Measurements from ENCODE around the gene ZNF302.
A peak's percentile ranks its signal among the peaks of the same experiment; 100 is the strongest.
"Not testable (repeated sequence)": the region's sequence is repeated elsewhere in the genome, so short reads cannot be mapped to it uniquely, and the experiment has no call there.

The ZNF302 gene

DNA sequence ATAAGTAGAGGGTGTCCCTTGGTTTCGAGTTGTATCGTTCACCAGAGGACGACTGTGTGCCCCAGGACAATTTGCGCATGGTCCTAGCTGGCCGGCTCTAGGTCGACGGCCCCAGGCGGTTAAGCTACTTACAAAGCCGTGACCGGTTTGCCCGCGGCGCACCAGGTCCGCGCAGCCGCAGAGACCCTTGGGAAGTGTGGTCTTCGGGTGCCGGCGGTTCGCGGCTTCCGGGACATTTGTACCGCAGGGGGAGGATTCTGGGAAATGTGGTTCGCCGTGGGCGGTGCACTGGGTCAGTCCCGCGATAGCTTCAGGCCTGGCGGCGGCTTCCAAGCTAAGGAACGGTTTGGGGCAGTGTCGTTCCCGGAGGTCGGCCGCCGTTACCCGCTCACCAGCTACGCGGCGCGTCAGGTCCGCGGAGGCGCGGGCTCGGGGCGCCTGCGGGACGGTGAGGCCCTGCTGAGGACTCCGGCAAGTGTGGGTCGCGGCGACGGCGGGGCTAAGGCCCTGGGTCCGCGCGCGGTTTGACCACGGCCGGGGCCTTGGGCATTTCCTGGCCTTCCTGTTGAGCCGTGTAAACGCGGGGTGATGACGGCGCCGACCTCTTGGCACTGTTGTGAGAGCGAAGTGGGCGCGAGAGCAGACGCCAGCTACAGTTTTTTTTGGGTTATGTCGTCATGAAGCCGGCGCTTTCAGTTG, at the start of gene ZNF302:
ZNF302 (plus strand) TSS at position 293 of the 699 bp plus-strand sequence. CDS start 1,127 bp downstream, outside the sequence.
- DNase-seq, result peak; percentile 92

GRCh38 chr19:34633802-34634201, 43.7 kb upstream of the ZNF302 start:
- no peak for DNase-seq

- DNase-seq, result peak; percentile 16
These were observed 37.9 kb upstream of the ZNF302 start for GRCh38 chr19:34639491-34640085.

GRCh38 chr19:34642241-34642640, 35.2 kb upstream of the ZNF302 start:
- no peak for DNase-seq

DNA sequence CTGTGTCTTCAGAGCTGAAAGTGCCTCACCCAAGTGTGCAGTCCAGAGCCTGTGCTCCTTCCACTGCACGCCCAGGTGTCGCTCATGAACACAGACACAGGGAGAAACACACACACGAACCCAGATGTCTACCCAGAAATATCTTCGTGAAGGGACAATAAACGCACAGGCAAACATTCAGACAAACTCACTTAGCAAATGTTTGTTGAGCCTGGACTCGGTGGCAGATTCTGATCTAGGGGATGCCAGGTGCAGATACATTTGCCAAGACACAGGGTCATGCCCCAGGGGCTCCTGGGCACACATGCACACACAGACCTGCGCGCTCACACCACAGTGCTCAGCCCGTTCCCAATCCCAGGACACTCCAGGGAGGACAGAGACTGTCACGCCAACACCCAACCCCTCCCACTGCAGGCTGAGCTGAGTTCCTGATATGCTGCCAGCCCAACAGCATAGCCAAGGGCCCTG, 32.5 kb upstream of the ZNF302 start:
- DNase-seq, result no peak

GRCh38 chr19:34645551-34645950, 31.9 kb upstream of the ZNF302 start:
- no peak for DNase-seq

GRCh38 chr19:34649886-34650543, 27.5 kb upstream of the ZNF302 start:
- DNase-seq, result no peak

- DNase-seq, result no peak
These were observed 25.7 kb upstream of the ZNF302 start for GRCh38 chr19:34651747-34652146.

GRCh38 chr19:34654796-34655195, 22.7 kb upstream of the ZNF302 start:
- no peak for DNase-seq

- no peak for DNase-seq
These were observed 21.8 kb upstream of the ZNF302 start for GRCh38 chr19:34655651-34656050.

DNA sequence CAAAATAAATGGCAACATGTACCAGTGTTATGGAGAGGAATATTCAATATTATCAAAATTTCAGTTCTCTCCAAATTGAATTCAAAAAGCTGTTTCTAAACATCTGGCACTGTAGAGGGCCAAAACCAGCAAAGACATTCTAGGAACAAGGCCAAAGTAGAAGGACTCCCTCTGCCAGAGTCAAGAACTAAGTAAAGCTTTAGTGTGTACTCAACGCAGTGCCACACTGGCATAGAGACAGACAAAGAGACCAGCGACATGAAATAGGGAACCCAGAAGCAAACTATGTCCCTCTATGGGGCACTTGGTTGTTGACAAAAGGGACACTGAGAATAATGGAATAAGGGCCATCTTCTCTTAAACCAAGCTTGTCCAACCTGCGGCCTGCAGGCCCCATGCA, 16.1 kb upstream of the ZNF302 start:
- DNase-seq, result no peak

DNA sequence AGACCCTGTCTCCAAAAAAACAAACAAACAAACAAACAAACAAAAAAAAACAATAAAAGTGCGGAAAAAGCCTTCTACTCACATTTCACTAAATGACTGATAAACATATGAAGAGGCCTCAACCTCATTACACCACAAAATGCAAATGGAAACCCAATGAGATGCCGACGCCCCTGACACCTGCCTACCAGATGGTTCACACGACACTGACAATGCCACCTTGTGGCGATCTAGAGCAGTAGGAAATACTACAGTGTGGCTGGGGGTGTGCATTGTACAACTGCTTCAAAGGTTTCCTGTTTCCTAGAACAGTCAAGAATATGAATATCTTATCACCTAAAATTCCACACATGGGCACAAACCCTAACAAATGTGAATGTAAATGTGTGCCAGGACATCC, 14.6 kb upstream of the ZNF302 start:
- DNase-seq, result no peak

DNA sequence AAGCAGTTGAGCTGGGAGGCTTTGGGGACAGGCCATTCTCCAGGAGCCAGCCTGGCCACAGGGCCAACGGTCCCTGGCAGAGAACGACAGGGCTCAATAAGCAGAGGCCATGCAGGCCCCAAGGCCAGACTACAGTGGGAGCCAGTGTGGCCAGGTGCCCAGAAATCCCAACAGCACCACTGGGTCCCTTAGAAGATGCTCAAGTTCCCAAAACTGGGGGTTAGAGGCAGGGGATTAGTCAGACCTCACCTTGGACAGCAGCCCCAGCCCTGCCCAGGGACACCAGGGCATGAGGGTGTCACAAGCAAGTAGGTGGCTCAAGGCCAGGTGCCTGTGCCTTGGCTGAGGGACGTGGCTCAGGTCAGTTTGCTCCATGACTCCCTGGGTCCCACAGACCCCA, 13.3 kb upstream of the ZNF302 start:
- no peak for DNase-seq

DNA sequence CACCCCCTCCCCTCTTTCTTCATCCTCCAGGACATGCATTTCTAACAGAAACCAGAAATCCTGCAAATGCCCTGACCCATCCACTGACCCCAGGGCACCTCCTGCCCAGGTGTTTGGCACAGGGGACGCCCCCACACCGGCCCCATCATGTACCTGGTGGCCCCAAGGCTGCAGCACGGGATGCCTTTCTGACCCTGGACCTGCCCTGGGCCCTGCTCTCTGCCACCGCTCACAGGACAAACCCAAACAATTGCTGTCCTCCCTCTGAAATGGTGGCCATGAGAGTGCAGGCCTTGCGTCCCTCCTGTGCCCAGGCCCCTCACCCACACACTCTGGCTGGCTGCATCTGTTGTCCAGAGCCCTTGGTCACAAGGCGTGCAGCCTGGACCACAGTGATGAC, 12.6 kb upstream of the ZNF302 start:
- no peak for DNase-seq

GRCh38 chr19:34665275-34665674, 12.2 kb upstream of the ZNF302 start:
- not testable (repeated sequence) for DNase-seq

DNA sequence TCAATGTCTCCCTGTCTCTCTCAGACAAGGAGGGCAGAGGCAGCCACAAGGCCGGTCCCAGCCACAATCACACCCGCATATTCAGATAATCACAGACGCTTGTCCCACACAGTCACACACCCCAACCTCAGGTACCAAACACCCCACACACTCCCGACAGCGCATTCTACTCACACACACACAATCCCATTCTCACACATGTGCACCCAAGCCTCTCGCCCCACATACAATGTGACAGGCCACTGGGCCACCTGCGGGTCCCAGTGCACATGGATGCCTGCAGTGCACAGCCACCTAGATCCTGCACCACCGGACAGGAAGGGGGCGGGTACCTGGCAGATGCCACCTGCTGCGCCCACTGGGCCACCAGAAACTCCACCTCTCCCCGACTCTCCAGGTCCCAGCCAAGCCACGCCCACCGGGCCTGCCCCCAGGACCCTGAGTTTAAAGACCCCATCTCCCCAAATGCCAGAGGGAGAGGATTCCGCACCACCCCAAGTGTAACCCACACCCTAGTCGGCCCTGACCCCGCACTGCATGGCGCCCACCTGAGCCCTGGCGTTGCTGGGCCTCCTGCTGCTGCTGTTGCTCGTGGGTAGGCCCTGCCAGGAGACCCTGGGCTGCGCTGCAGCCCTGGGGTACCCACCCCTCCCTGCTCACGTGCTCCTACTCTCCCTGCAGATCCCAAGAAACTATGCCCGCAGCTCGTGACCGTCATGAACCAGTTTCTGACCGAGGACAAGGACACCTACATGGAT, 11.1 kb upstream of the ZNF302 start:
- DNase-seq, result no peak

GRCh38 chr19:34666958-34667265, 10.6 kb upstream of the ZNF302 start:
- DNase-seq, result no peak

DNA sequence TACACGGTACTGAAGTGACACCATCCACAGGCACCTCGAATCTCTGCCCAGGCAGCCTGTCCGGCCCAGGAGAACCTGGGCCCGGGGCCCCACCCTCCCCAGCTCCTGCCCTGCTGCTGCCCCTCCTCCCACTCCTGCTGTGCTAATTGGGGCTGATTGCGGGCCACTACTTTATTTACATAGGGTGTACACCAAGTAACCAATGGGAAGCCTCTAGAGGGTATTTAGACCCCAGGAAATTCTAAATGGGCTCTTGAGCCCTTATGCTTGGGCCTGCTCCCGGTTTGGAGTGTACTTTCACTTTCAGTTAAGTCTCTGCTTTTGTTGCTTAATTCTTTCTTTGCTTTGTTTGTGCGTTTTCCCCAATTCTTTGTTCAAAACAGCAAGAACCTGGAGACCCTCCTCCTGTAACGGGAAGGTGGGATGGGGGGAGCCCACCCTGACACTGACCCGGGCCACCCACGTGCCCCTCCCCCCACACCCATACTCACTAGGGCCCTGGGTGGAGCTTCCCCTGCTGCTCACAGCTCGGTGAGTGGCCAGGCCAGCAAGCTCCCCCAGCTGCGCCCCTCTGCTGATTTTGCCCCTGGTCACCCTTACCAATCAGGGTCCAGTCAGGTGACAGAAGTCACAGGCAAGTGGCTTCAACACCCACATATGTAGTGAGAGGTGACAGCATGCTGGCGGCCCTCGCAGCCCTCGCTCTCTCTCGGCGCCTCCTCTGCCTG, 10.0 kb upstream of the ZNF302 start:
- no peak for DNase-seq

GRCh38 chr19:34668077-34668689, 9.3 kb upstream of the ZNF302 start:
- not testable (repeated sequence) for DNase-seq

- DNase-seq, result not testable (repeated sequence)
These were observed 8.8 kb upstream of the ZNF302 start for GRCh38 chr19:34668690-34669089.

- DNase-seq, result no peak
These were observed 8.2 kb upstream of the ZNF302 start for GRCh38 chr19:34669305-34669704.

DNA sequence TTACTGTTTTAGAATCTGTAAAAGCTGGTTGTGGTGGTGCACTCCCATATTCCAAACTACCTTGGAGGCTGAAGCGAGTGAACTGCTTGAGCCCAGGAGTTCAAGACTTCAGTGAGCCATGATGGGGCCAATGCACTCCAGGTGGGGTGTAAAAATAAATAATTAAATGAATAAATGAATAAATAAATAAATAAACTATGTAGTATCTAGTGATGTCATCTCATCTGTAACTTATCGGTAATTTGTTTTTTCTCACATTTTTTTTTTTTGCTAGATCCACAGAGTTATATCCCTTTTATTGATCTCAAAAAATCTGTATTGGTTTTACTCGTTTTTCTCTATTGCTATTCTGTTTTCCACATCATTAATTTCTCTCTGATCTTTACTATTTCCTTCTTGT, 5.5 kb upstream of the ZNF302 start:
- no peak for DNase-seq

Measured in NCI-H226 (cell line).